NCI-H526 treated with DMSO at 0.1 percent for 48 hours (cell line): ENCODE results near the gene PLPP7.

Source experiments
- DNase-seq: peaks from one replicate; lab custom pipeline; 2025; lab: John Stamatoyannopoulos, UW

The PLPP7 gene

DNA sequence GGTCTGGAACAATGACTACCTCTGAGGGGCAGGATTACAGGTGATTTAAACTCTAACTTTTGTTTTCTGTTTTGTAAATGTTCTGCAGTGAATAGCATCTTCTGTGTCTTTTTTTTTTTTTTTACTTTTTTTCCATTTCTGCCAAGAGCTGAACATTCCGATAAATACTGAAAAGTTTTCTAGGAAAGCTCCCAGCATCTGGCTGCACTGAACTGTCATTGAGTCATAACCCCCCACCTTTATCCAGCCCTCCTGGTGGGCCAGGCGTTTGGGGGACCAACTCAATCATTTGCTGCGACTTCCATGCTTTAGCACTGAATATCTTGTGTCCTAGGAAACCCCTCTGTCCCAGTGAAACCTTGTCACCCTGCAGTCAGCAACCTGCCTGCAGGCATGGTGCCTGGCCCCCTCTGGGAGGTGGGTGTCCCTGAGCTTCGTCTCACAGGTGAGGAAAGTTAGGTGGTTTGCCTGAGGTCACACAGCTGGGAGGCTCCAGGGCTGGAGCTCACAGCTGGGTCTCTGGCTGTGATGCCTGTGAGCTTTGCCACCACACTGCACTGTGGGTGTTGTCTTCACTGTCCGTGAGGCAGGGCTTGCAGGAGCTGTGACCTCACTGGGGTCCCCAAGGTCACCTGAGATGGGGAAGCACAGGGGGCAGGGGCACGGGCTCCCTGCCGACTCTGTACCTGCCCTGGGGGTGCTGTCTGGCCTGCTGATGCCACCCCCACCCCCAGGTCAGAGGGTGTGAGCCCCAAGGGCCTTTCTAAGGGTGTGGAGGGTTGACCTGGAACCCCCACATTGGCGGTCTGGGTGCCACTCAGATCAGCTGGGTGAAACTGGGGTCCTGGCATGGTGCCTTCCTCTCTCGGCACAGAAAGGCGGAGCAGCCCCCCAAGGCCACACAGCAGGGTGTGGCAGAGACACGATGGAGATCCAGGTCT is 14.1 kb downstream of the PLPP7 start:
- DNase-seq: no peak

DNA sequence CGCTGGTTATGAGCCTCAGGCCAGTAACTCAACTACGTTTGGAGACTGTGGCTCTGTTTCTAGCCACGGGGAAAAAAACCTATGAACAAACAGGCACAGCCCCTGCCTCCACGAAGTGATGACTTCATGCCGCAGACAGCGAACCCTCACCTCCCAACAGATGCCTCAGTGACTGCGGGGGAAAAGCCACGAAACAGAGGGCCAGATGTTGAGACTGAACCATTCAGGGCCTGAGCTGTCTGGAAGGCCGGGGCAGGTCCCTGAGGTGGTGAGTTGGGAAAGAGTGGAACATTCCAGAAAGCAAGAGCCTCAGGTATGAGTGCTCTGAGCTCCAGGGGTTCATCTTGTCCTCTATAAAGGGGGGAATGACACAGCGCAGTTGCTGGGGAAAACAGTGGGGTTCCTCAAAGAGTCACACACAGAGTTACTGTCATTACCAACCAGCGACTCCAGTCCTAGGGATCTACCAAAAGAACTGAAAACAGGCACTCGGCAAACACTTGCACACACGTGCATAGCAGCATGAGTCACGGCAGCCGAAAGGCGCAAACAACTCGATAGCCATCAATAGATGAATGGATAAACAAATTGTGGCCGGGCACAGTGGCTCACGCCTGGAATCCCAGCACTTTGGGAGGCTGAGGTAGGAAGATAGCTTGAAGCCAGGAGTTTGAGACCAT is 15.3 kb downstream of the PLPP7 start:
- DNase-seq: no peak

- DNase-seq: no peak
These were observed 17.0 kb downstream of the PLPP7 start for GRCh38 chr9:131306397-131307004.

GRCh38 chr9:131307974-131308373 is 18.5 kb downstream of the PLPP7 start:
- no peak for DNase-seq

DNA sequence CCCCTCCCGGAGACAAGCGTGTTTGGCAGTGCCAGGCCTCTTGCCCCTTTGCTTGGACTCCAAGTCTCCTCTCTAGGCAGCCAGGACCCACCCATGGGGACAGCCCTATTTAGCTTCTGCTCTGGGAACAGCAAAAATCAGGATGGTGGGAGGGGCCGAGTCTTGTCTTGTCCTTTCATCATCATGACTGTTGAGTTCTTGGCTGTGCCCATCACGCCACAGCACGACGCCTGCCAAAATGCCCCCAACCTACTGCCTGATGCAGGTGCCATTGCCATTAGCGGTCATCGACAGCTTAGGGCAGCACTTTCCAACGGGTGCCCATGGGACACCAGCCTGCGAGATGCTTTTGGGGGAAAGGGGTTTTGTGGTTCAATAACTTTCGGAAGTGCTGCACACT is 18.9 kb downstream of the PLPP7 start:
- no peak for DNase-seq

DNA sequence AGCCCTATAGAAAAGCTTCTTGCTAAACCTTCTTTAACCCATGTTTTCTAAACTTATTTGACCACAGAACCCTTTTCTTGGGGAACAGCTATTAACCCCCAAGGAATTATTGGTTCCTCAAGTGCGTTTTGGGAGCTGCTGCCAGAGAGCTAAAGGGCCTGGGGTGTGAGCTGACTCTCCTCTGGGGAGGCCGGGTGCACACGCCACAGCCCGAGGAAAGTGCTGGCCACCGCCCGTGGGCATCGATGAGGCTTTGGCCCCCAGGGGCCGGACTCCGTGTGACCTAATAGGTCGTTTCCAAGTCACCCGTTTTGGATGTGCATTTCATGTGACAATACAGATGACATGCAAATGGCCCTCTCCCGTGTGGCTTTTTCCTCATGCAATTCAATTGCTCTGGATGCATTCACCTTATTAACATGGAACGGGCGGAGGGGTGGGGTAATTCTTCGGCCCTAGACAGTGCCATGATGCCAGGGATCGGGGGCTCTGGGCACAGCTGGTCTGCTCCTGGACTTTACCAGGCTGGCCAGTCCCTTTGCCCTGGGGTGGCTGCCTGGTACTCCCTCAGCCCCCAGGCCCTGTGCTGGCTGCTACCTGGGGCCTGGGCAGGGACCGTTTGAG is 19.5 kb downstream of the PLPP7 start:
- no peak for DNase-seq

DNA sequence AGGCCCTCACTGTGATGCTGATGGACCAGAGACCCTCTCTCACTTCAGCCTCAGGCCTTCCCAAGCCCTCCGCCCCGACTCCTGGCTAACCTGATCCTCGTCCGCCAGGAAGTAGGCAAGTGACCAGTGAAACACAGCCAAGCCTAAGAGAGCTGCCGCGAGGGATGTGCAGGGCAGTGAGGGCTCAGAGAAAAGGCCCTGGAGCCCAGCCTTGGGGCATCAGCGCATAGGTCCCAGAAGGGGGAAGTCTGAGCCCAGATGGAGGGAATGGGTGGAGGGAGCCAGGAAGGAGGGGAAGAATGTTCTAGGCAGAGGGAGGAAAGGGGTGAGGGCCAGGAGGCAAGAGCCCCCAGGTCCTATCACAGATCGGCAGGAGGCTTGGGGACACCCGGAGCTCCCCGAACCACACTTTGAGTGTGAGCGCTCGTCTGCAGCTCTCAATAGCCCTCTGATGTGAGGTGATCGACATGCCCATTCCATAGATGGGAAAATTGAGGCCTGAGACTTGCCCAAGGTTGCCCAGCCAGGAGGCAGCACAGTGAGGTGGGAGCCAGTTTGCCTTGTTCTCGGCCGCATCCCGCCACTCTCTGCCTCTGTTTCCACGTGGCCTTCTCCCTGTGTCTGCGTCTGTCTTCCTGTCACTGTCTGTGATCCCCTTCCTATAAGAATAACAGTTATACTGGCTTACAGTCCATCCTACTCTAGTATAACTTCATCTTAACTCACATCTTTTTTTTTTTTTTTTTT is 20.2 kb downstream of the PLPP7 start:
- no peak for DNase-seq

DNA sequence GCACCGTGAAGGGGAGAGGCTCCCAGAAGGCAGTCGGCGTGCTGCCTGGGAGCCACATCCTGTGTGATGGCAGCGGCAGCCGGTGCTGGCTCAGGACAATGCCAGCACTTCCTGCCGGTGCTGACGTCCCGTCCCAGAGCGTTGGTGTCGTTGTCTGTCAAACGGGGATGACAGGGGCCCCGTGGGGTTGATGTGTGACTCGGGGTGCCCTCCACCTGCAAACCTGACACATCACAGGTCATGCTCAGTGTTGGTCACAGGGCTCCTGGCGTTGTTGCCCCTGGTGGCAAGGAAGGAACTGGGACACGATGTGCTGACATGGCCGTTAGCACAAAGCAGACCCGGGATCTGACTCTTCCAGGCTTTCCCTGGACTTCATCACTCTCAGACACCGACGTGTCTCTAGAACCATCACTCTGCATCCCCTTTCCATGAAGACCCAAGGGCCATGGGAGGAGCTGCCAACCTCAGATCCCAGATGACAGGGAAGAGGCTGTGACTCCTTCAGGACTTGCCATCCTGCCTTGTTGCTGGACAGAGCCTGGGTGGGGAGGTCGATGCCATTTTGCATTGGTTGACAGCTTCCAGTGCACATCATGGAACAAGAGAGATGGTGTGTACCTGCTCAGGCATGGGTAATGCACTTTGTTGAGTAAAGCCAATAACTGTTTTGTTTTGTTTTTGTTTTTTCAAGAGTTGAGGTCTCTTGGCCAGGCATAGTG is 21.5 kb downstream of the PLPP7 start:
- DNase-seq: no peak

GRCh38 chr9:131312246-131312645 is 22.7 kb downstream of the PLPP7 start:
- DNase-seq: no peak

DNA sequence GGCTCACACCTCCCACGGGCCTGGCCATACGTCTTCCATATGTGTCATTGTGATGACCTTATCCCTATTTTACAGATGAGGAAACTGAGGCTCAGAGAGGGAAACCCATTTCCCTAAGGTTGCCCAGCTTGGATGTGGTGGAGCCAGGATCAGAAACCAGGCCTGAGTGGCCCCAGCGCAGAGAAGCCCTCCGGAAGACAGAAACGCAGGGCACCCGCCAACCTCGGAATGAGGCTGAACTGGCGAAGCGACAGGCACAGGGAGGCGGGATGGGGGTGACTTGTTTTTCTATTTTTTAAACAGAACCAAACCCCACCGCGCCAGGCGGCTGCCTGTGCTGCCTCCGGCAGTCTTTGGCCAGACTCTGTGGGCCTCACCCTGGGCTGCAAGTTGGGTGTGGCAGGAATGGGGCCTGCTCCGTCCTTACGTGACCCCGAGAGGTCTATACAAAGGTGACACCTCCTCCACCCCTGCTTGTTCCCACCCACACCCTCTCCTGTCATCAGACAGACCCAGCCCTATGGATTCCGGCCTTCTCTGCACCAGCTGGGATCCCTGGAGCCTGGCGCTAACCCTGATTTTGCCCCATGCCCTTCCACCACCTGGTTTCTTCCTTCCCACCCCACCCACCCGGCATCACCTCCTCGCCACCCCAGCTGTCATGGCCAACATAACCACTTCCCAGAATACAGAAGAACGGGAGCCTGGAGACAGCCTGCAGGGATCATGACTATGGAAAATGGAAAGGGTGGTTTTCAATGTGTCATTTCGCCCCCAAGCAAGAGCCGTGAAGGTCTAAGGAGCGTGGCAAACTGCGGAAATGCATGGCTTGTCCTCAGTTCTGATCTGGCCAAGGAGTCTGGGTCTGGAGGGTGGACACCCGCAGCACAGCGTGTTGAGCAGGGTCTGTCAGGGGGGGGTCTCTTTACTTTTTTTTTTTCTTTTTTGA is 23.6 kb downstream of the PLPP7 start:
- DNase-seq: no peak

GRCh38 chr9:131318231-131319085 is 28.9 kb downstream of the PLPP7 start:
- DNase-seq: no peak

DNA sequence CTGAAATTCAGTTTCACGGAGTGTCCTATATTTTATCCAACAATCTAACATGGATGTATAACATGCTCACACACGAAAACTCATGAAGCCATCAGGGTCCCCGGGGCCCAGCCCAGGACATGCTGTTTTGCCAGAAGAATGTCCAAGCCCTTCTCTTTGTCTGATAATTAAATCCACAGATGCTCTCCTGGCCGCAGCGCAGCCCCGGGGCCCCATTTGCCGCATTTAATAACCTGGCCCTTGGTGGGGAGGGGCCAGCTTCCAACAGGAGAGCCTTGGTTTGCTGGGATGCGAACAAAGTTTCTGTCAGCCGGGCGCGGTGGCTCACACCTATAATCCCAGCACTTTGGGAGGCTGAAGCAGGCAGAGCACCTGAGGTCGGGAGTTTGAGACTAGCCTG is 30.0 kb downstream of the PLPP7 start:
- DNase-seq: no peak

GRCh38 chr9:131320031-131320685 is 30.6 kb downstream of the PLPP7 start:
- DNase-seq: no peak

GRCh38 chr9:131323629-131324028 is 34.1 kb downstream of the PLPP7 start:
- no peak for DNase-seq

- DNase-seq: no peak
These were observed 35.5 kb downstream of the PLPP7 start for GRCh38 chr9:131324736-131325679.

DNA sequence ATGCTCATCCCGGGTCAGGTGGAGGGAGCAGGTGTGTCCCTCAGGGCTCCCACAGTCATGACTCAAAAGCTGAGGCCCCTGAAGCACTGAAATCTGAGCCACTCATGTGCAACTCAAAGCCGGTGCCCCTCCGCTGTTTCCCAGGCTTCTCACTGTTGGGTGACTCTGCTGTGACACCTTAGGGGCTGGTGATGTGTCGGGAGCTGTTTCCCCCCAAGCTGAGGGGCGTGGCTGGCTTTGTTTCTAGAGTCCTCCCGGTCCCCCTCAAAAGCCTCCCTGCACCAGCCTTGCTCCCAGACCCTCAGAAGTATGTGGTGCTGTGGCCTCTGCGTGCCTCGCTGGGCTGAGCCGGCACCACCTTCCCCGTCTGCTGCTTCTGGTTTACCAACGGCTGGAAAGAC is 39.7 kb downstream of the PLPP7 start:
- DNase-seq: no peak
